Endometrial microvascular endothelial cells (primary cell): ENCODE data around the gene DYRK1A. TPM values are rescaled to one million over a fixed set of nuclear protein-coding genes. Genes with fewer than 3 reads are reported as not detected.
"Not testable (repeated sequence)": the region's sequence is repeated elsewhere in the genome, so short reads cannot be mapped to it uniquely, and the experiment has no call there.

Experiments
- in situ Hi-C: cut with HindIII; loops from 2 replicates; pipeline ENCODE4 v1.10.0; 2017; ENCODE audit warnings: low sequenced_read_pairs, low pct_unique_long_range_greater_than_20kb; ENCODE audit errors: inconsistent ontology term
- total RNA-seq: library from RNA; depleted of rRNA; stranded (reverse); fragments of >200 nt; gene quantifications from one replicate; pipeline ENCODE4 v1.2.3, GENCODE V29; 2015; ENCODE audit errors: inconsistent ontology term

DYRK1A gene
- total RNA-seq, result 36.7 TPM

GRCh38 chr21:37366482-37367316, at the start of gene DYRK1A:
DYRK1A (plus strand) TSS chr21:37366773; CDS start chr21:37420375, 53,602 bp downstream.
- in situ Hi-C loops, result loop anchor here (25.0 kb wide), 2 partner anchors 96 to 104 kb away; partner anchors contain the start of gene VPS26C

- in situ Hi-C loops, result no loop called here
Measured at GRCh38 chr21:37319551-37319950, 47.0 kb upstream of the DYRK1A start.

- in situ Hi-C loops, result no loop called here
Measured at GRCh38 chr21:37322084-37322483, 44.5 kb upstream of the DYRK1A start.

- in situ Hi-C loops, result no loop called here
Measured at GRCh38 chr21:37324558-37324957, 42.0 kb upstream of the DYRK1A start.

- in situ Hi-C loops, result not testable (repeated sequence)
Measured at GRCh38 chr21:37328147-37328546, 38.4 kb upstream of the DYRK1A start.

GRCh38 chr21:37331411-37331810, 35.2 kb upstream of the DYRK1A start:
- in situ Hi-C loops, result no loop called here

GRCh38 chr21:37335053-37335452, 31.5 kb upstream of the DYRK1A start:
- in situ Hi-C loops, result no loop called here

- in situ Hi-C loops, result no loop called here
Measured at GRCh38 chr21:37337179-37337578, 29.4 kb upstream of the DYRK1A start.

- in situ Hi-C loops, result no loop called here
Measured at GRCh38 chr21:37337831-37338230, 28.7 kb upstream of the DYRK1A start.

- in situ Hi-C loops, result no loop called here
Measured at GRCh38 chr21:37338671-37339551, 27.7 kb upstream of the DYRK1A start.

- in situ Hi-C loops, result no loop called here
Measured at GRCh38 chr21:37339552-37339939, 27.0 kb upstream of the DYRK1A start.

- in situ Hi-C loops, result no loop called here
Measured at GRCh38 chr21:37341254-37341960, 25.2 kb upstream of the DYRK1A start.

GRCh38 chr21:37342046-37342632, 24.4 kb upstream of the DYRK1A start:
- in situ Hi-C loops, result no loop called here

GRCh38 chr21:37346841-37347430, 19.6 kb upstream of the DYRK1A start:
- in situ Hi-C loops, result no loop called here

- in situ Hi-C loops, result no loop called here
Measured at GRCh38 chr21:37348664-37349063, 17.9 kb upstream of the DYRK1A start.

GRCh38 chr21:37350472-37350871, 16.1 kb upstream of the DYRK1A start:
- in situ Hi-C loops, result loop anchor here (25.0 kb wide), 2 partner anchors 88 to 112 kb away; partner anchors contain the start of gene VPS26C

- in situ Hi-C loops, result loop anchor here (25.0 kb wide), 2 partner anchors 94 to 106 kb away; partner anchors contain the start of gene VPS26C
Measured at GRCh38 chr21:37356706-37357105, 9.9 kb upstream of the DYRK1A start.

- in situ Hi-C loops, result loop anchor here (25.0 kb wide), 2 partner anchors 95 to 105 kb away; partner anchors contain the start of gene VPS26C
Measured at GRCh38 chr21:37357691-37358090, 8.9 kb upstream of the DYRK1A start.
